SK-N-SH treated with all-trans-retinoic acid at 6 μM for 48 hours (cell line): Measurements from ENCODE around the gene FPR3.

ENCODE experiments used
- ARNTL ChIP-seq: fragments of 450-650 bp; formaldehyde crosslinking; IDR thresholded peaks from 2 replicates; pipeline ENCODE4 v1.5.0; 2020; ENCODE audit warnings: low read depth, mild to moderate bottlenecking, moderate library complexity, borderline replicate concordance
- CSRNP3 ChIP-seq: fragments of 250-450 bp; sonication (Bioruptor Pico); IDR thresholded peaks from 2 replicates; pipeline ENCODE4 v1.5.1; 2021; ENCODE audit warnings: mild to moderate bottlenecking, moderate library complexity
- ESRRG ChIP-seq: fragments of 250-450 bp; sonication (Bioruptor Pico); IDR thresholded peaks from 2 replicates; pipeline ENCODE4 v1.6.1; 2021; ENCODE audit warnings: mild to moderate bottlenecking
- PATZ1 ChIP-seq: fragments of 250-450 bp; sonication (Bioruptor Pico); IDR thresholded peaks from 2 replicates; pipeline ENCODE4 v1.8.0; 2020; ENCODE audit warnings: mild to moderate bottlenecking, moderate library complexity, borderline replicate concordance
- SNAI2 ChIP-seq: fragments of 250-450 bp; sonication (Bioruptor Pico); IDR thresholded peaks from 2 replicates; pipeline ENCODE4 v1.5.0; 2020; ENCODE audit warnings: mild to moderate bottlenecking, moderate library complexity
- TCF4 ChIP-seq: fragments of 250-450 bp; sonication (Bioruptor Pico); IDR thresholded peaks from 2 replicates; pipeline ENCODE4 v1.8.0; 2021; ENCODE audit warnings: mild to moderate bottlenecking, moderate library complexity, borderline replicate concordance
- TOX ChIP-seq: fragments of 250-450 bp; sonication (Bioruptor Pico); IDR thresholded peaks from 2 replicates; pipeline ENCODE4 v1.8.0; 2021; ENCODE audit warnings: mild to moderate bottlenecking, moderate library complexity, borderline replicate concordance
- TSHZ2 ChIP-seq: fragments of 250-450 bp; sonication (Bioruptor Pico); IDR thresholded peaks from 2 replicates; pipeline ENCODE4 v1.5.0; 2020; ENCODE audit warnings: mild to moderate bottlenecking, moderate library complexity
- ZC3H10 ChIP-seq: fragments of 250-450 bp; sonication (Bioruptor Pico); IDR thresholded peaks from 2 replicates; pipeline ENCODE4 v1.5.1; 2021; ENCODE audit warnings: mild to moderate bottlenecking, moderate library complexity
- ZFP3 ChIP-seq: fragments of 250-450 bp; sonication (Bioruptor Pico); IDR thresholded peaks from 2 replicates; pipeline ENCODE4 v1.5.0; 2020; ENCODE audit warnings: mild to moderate bottlenecking, moderate library complexity
- ZFP30 ChIP-seq: fragments of 450-650 bp; formaldehyde crosslinking; IDR thresholded peaks from 2 replicates; pipeline ENCODE4 v1.5.0; 2022; ENCODE audit warnings: mild to moderate bottlenecking, moderate library complexity
- ZNF565 ChIP-seq: fragments of 450-650 bp; formaldehyde crosslinking; conservative IDR thresholded peaks from 2 replicates; pipeline ENCODE4 v1.5.0; 2020; ENCODE audit warnings: low read depth, mild to moderate bottlenecking, moderate library complexity
- ZNF70 ChIP-seq: fragments of 450-650 bp; formaldehyde crosslinking; IDR thresholded peaks from 2 replicates; pipeline ENCODE4 v1.5.0; 2020; ENCODE audit warnings: mild to moderate bottlenecking, moderate library complexity
- ZNF8 ChIP-seq: fragments of 450-650 bp; formaldehyde crosslinking; IDR thresholded peaks from 2 replicates; pipeline ENCODE4 v1.5.0; 2020; ENCODE audit warnings: mild to moderate bottlenecking, moderate library complexity

- TF ChIP-seq ZFP3 (CRISPR knock-in tag) (no peak), CSRNP3 (CRISPR knock-in tag) (no peak), ZNF70 (CRISPR knock-in tag) (no peak), TOX (CRISPR knock-in tag) (no peak), ZFP30 (no peak), ZNF565 (CRISPR knock-in tag) (no peak), PATZ1 (CRISPR knock-in tag) (no peak), TCF4 (CRISPR knock-in tag) (no peak), SNAI2 (CRISPR knock-in tag) (no peak), TSHZ2 (CRISPR knock-in tag) (no peak), ZC3H10 (CRISPR knock-in tag) (no peak), ARNTL (CRISPR knock-in tag) (no peak), ZNF8 (CRISPR knock-in tag) (no peak), ESRRG (CRISPR knock-in tag) (no peak)
These were observed 16.4 kb downstream of the FPR3 start for GRCh38 chr19:51811344-51811743.
